ENCODE measurements around the gene ANKRD30B. TPM values are rescaled to one million over a fixed set of nuclear protein-coding genes. Genes with fewer than 3 reads are reported as not detected.
"Not testable (repeated sequence)": the region's sequence is repeated elsewhere in the genome, so short reads cannot be mapped to it uniquely, and the experiment has no call there.

ANKRD30B gene
- total and polyA plus RNA-seq, 9 of the 15 experiments (the other 6 are each of a cell fraction or from before 2014, with no cell fraction given): not detected

DNA sequence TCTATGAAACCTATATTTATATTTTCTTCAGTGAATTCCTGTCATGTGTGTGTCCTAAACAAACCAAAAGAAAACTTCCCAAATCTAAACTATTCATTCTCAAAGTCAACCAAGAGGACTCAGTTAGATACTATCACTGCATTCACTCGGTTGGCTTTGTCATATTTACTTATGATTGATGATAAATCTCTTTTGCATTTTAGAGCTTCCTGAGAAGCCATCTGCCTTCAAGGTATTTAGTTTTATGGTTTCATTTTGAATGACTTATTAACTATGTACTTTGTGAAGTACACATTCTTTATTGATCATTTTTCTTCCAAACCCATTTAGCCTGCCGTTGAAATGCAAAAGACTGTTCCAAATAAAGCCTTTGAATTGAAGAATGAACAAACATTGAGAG, 36.2 kb downstream of the ANKRD30B start (continued):
- TF ChIP-seq, protein P1, sequence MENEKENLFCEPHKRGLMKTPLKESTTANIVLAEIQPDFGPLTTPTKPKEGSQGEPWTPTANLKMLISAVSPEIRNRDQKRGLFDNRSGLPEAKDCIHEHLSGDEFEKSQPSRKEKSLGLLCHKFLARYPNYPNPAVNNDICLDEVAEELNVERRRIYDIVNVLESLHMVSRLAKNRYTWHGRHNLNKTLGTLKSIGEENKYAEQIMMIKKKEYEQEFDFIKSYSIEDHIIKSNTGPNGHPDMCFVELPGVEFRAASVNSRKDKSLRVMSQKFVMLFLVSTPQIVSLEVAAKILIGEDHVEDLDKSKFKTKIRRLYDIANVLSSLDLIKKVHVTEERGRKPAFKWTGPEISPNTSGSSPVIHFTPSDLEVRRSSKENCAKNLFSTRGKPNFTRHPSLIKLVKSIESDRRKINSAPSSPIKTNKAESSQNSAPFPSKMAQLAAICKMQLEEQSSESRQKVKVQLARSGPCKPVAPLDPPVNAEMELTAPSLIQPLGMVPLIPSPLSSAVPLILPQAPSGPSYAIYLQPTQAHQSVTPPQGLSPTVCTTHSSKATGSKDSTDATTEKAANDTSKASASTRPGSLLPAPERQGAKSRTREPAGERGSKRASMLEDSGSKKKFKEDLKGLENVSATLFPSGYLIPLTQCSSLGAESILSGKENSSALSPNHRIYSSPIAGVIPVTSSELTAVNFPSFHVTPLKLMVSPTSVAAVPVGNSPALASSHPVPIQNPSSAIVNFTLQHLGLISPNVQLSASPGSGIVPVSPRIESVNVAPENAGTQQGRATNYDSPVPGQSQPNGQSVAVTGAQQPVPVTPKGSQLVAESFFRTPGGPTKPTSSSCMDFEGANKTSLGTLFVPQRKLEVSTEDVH (IDR thresholded peaks at IDR 0.05; ENCODE audit: low read depth, partially characterized antibody): no peak
- no peak for TF ChIP-seq NUFIP1 (IDR thresholded peaks at IDR 0.05; ENCODE audit: partially characterized antibody)

DNA sequence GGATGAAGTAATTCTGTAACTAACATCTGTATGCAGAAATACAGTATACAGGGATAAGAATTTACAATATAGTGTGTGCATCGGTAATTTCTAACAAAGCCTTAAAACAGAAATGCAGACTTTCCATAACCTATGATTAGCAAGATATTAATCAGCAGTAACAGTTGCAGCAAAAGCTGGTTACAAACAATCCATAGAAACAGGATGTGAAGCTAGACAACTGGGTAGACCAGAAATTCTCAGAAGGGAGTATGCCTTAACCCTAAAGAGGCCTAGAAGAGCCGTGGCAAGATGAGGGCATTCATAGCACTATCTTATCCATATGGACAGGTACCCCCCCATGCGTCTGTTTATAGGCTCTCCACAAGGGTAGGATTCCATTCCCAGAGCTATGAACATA, 48.9 kb downstream of the ANKRD30B start:
- FAIRE-seq; H3K9me1 ChIP-seq (ENCODE audit: control insufficient read depth, insufficient read depth, low read length); H2AFZ ChIP-seq (ENCODE audit: low read depth, low read length); intact Hi-C loops (cut with micrococcal nuclease); H3K4me1 ChIP-seq (replicated peaks in 1 of 2; ENCODE audit: control insufficient read depth in 2 of 2, insufficient read depth in 2 of 2, low read length in 2 of 2); H3K79me2 ChIP-seq (ENCODE audit: control insufficient read depth, insufficient read depth, low read length); H3K9me3 ChIP-seq (replicated peaks; ENCODE audit: control insufficient read depth, insufficient read depth, low read depth, low read length); BruUV-seq (replicated peaks); H3K4me3 ChIP-seq; H3K9ac ChIP-seq (ENCODE audit: insufficient read depth in 1 of 2, low read depth in 2 of 2, low read length in 2 of 2); H4K20me1 ChIP-seq (replicated peaks; ENCODE audit: control insufficient read depth, insufficient read depth, low read length); POLR2A ChIA-PET; CTCF ChIA-PET (ENCODE audit: low intra/inter-chr PET ratio); H3K4me2 ChIP-seq (ENCODE audit: insufficient read depth, low read length); DNase-seq (ENCODE audit: extremely low read depth in 1 of 4, low spot score in 3 of 4); in situ Hi-C loops (cut with MboI); ATAC-seq; H3K27ac ChIP-seq (ENCODE audit: extremely low read depth, low read depth, low read length); H3K27me3 ChIP-seq (ENCODE audit: control insufficient read depth in 2 of 2, insufficient read depth in 2 of 2, low read length in 2 of 2); H3K36me3 ChIP-seq (ENCODE audit: control insufficient read depth, insufficient read depth, low read length): not testable (repeated sequence)
- WGBS (ENCODE audit: insufficient coverage, low coverage, missing lambda C conversion rate): 2% methylated on average over 3 of the region's 3 CpGs

DNA sequence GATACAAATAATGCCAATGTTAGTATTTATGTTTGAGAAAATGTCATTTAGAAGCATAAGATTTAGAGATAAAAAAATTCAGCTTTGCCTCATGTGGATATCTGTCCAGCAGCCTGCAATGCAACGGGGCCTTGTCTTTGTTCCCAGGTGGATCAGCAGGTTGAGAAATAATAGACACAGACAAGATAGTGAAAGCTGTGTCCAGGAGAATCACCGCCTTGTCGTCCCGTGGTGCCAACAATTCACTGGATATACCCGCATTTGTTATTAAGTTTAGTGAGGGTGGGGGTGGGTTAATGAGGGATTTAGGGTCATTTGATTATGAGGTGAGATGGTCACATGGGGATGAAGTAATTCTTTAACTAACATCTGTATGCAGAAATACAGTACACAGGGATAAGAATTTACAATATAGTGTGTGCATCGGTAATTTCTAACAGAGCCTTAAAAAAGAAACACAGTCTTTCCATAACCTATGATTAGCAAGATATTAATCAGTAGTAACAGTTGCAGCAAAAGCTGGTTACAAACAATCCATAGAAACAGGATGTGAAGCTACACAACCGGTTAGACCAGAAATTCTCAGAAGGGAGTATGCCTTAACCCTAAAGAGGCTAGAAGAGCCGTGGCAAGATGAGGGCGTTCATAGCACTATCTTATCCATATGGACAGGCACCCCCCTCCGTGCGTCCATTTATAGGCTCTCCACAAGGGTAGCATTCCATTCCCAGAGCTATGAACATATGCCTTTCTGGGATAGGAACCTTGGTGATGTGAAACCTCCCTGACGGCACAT, 50.2 kb downstream of the ANKRD30B start:
- H4K20me1 ChIP-seq (replicated peaks; ENCODE audit: control insufficient read depth, insufficient read depth, low read length); H3K9me1 ChIP-seq (ENCODE audit: control insufficient read depth, insufficient read depth, low read length); ATAC-seq; H3K9ac ChIP-seq (ENCODE audit: insufficient read depth in 1 of 2, low read depth in 2 of 2, low read length in 2 of 2); H3K27ac ChIP-seq (ENCODE audit: extremely low read depth, low read depth, low read length); H3K79me2 ChIP-seq (ENCODE audit: control insufficient read depth, insufficient read depth, low read length); DNase-seq (ENCODE audit: extremely low read depth in 1 of 4, low spot score in 3 of 4); CTCF ChIA-PET (ENCODE audit: low intra/inter-chr PET ratio); in situ Hi-C loops (cut with MboI); H3K27me3 ChIP-seq (ENCODE audit: control insufficient read depth in 2 of 2, insufficient read depth in 2 of 2, low read length in 2 of 2); H3K4me1 ChIP-seq (replicated peaks in 1 of 2; ENCODE audit: control insufficient read depth in 2 of 2, insufficient read depth in 2 of 2, low read length in 2 of 2); H3K4me2 ChIP-seq (ENCODE audit: insufficient read depth, low read length); POLR2A ChIA-PET; H3K9me3 ChIP-seq (replicated peaks; ENCODE audit: control insufficient read depth, insufficient read depth, low read depth, low read length); BruUV-seq (replicated peaks); H3K36me3 ChIP-seq (ENCODE audit: control insufficient read depth, insufficient read depth, low read length); FAIRE-seq; H2AFZ ChIP-seq (ENCODE audit: low read depth, low read length); H3K4me3 ChIP-seq; intact Hi-C loops (cut with micrococcal nuclease): not testable (repeated sequence)
- WGBS (ENCODE audit: insufficient coverage, low coverage, missing lambda C conversion rate): 0% methylated on average over 11 of the region's 12 CpGs

DNA sequence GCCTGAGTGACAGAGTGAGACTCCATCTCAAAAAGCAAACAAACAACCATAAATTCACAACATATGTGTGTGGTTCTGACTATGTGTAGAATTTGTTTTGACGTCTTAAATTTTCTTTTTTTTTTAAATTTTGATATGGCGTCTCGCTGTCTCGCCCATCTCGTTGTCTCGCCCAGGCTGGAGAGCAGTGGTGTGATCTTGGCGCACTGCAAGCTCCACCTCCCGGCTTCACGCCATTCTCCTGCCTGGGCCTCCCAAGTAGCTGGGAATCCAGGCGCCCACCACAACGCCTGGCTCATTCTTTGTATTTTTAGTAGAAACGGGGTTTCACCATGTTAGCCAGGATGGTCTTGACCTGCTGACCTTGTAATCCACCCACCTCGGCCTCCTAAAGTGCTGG, 63.1 kb downstream of the ANKRD30B start:
- 3% methylated on average over 10 of the region's 13 CpGs for WGBS (ENCODE audit: insufficient coverage, low coverage, missing lambda C conversion rate)
- H3K79me2 ChIP-seq (ENCODE audit: control insufficient read depth, insufficient read depth, low read length); H3K27me3 ChIP-seq (ENCODE audit: control insufficient read depth in 2 of 2, insufficient read depth in 2 of 2, low read length in 2 of 2); ATAC-seq; POLR2A ChIA-PET; H3K9me1 ChIP-seq (ENCODE audit: control insufficient read depth, insufficient read depth, low read length); CTCF ChIA-PET (ENCODE audit: low intra/inter-chr PET ratio); DNase-seq (ENCODE audit: extremely low read depth in 1 of 4, low spot score in 3 of 4); H3K4me1 ChIP-seq (replicated peaks in 1 of 2; ENCODE audit: control insufficient read depth in 2 of 2, insufficient read depth in 2 of 2, low read length in 2 of 2); FAIRE-seq; in situ Hi-C loops (cut with MboI); BruUV-seq (replicated peaks); H4K20me1 ChIP-seq (replicated peaks; ENCODE audit: control insufficient read depth, insufficient read depth, low read length); H3K27ac ChIP-seq (ENCODE audit: extremely low read depth, low read depth, low read length); intact Hi-C loops (cut with micrococcal nuclease); H3K9ac ChIP-seq (ENCODE audit: insufficient read depth in 1 of 2, low read depth in 2 of 2, low read length in 2 of 2); H3K36me3 ChIP-seq (ENCODE audit: control insufficient read depth, insufficient read depth, low read length); H3K4me3 ChIP-seq; H2AFZ ChIP-seq (ENCODE audit: low read depth, low read length); H3K9me3 ChIP-seq (replicated peaks; ENCODE audit: control insufficient read depth, insufficient read depth, low read depth, low read length); H3K4me2 ChIP-seq (ENCODE audit: insufficient read depth, low read length): not testable (repeated sequence)
